NK-92 (cell line): ENCODE data around the gene DDX11.
A peak's percentile ranks its signal among the peaks of the same experiment; 100 is the strongest.
"Not testable (repeated sequence)": the region's sequence is repeated elsewhere in the genome, so short reads cannot be mapped to it uniquely, and the experiment has no call there.

Source experiments
- DNase-seq: peaks from one replicate; lab custom pipeline; 2025; ENCODE audit not compliant: unreplicated experiment; lab: John Stamatoyannopoulos, UW

Gene DDX11

GRCh38 chr12:31073527-31074332 lies at the start of gene DDX11:
TSS of gene DDX11 (plus strand) at chr12:31073860. CDS start at chr12:31078394, 4,534 bp downstream.
- DNase-seq: peak; percentile 63

GRCh38 chr12:31026202-31026601 lies 47.5 kb upstream of the DDX11 start:
- no peak for DNase-seq

- DNase-seq: not testable (repeated sequence)
Observed at GRCh38 chr12:31027006-31027405, 46.7 kb upstream of the DDX11 start.

GRCh38 chr12:31029468-31029867 lies 44.2 kb upstream of the DDX11 start:
- no peak for DNase-seq

- DNase-seq: no peak
Observed at GRCh38 chr12:31029916-31030562, 43.6 kb upstream of the DDX11 start.

- DNase-seq: no peak
Observed at GRCh38 chr12:31031951-31032335, 41.7 kb upstream of the DDX11 start.

- DNase-seq: no peak
Observed at GRCh38 chr12:31033146-31033545, 40.5 kb upstream of the DDX11 start.

- DNase-seq: no peak
Observed at GRCh38 chr12:31033681-31034080, 40.0 kb upstream of the DDX11 start.

GRCh38 chr12:31034372-31034771 lies 39.3 kb upstream of the DDX11 start:
- no peak for DNase-seq

GRCh38 chr12:31035226-31035625 lies 38.4 kb upstream of the DDX11 start:
- no peak for DNase-seq

GRCh38 chr12:31035967-31036665 lies 37.5 kb upstream of the DDX11 start:
- no peak for DNase-seq

GRCh38 chr12:31037028-31037427 lies 36.6 kb upstream of the DDX11 start:
- DNase-seq: no peak

- DNase-seq: no peak
Observed at GRCh38 chr12:31037931-31038330, 35.7 kb upstream of the DDX11 start.

GRCh38 chr12:31041033-31041564 lies 32.6 kb upstream of the DDX11 start:
- no peak for DNase-seq

GRCh38 chr12:31050143-31050542 lies 23.5 kb upstream of the DDX11 start:
- not testable (repeated sequence) for DNase-seq

GRCh38 chr12:31050548-31050947 lies 23.1 kb upstream of the DDX11 start:
- DNase-seq: not testable (repeated sequence)

- DNase-seq: not testable (repeated sequence)
Observed at GRCh38 chr12:31051692-31052091, 22.0 kb upstream of the DDX11 start.

GRCh38 chr12:31052121-31052520 lies 21.5 kb upstream of the DDX11 start:
- not testable (repeated sequence) for DNase-seq

- not testable (repeated sequence) for DNase-seq
Observed at GRCh38 chr12:31052666-31053439, 20.8 kb upstream of the DDX11 start.

GRCh38 chr12:31053944-31054343 lies 19.7 kb upstream of the DDX11 start:
- DNase-seq: not testable (repeated sequence)

- DNase-seq: no peak
Observed at GRCh38 chr12:31057671-31058070, 16.0 kb upstream of the DDX11 start.
